Upper lobe of right lung (tissue), 1 donor: Measurements from ENCODE around the gene PBOV1. TPM values are rescaled to one million over a fixed set of nuclear protein-coding genes. Genes with fewer than 3 reads are reported as not detected.
"Not testable (repeated sequence)": the region's sequence is repeated elsewhere in the genome, so short reads cannot be mapped to it uniquely, and the experiment has no call there.

Experiments
- ATAC-seq: fragments of 200-7000 bp; cut with Tn5 transposase; one replicate; pipeline ENCODE4 v1.9.1; 2020; ENCODE audit warnings: mild to moderate bottlenecking, moderate library complexity
- DNase-seq: peaks from one replicate; pipeline ENCODE4 v3.0.0-alpha.2; 2020
- H3K27ac ChIP-seq: fragments of 200-600 bp; one replicate; pipeline ENCODE4 v1.8.0; 2022
- H3K27me3 ChIP-seq: fragments of 200-600 bp; one replicate; pipeline ENCODE4 v1.8.0; 2022; ENCODE audit warnings: mild to moderate bottlenecking
- H3K36me3 ChIP-seq: fragments of 200-600 bp; one replicate; pipeline ENCODE4 v1.8.0; 2022
- H3K4me1 ChIP-seq: fragments of 200-600 bp; one replicate; pipeline ENCODE4 v1.8.0; 2022
- H3K4me3 ChIP-seq: fragments of 200-600 bp; one replicate; pipeline ENCODE4 v1.8.0; 2022; ENCODE audit warnings: mild to moderate bottlenecking
- H3K9me3 ChIP-seq: fragments of 200-600 bp; one replicate; pipeline ENCODE4 v1.8.0; 2022
- intact Hi-C: fragments of 100-400 bp; cut with DNase I; formaldehyde crosslinking; loops from one replicate; pipeline ENCODE4 v1.11.0; 2022
- total RNA-seq: library from RNA; stranded (reverse); fragmentation: NEBNext Ultra II Directional; extraction: Animal tissue kit (Norgen Biotek cat#: 25700); gene quantifications from one replicate; pipeline ENCODE4 v1.2.1, GENCODE V29; 2021
- TF ChIP-seq, protein P1 (sequence below): fragments of 200-600 bp; IDR thresholded peaks from one replicate; pipeline ENCODE4 v1.8.0; 2022; ENCODE audit warnings: antibody characterized with exemption
- donor health status: DM: no; HTN: yes; CAD: no; lungs with severe emphysema.

The PBOV1 gene
- total RNA-seq, 1 donor from 2014 or later: not detected

DNA sequence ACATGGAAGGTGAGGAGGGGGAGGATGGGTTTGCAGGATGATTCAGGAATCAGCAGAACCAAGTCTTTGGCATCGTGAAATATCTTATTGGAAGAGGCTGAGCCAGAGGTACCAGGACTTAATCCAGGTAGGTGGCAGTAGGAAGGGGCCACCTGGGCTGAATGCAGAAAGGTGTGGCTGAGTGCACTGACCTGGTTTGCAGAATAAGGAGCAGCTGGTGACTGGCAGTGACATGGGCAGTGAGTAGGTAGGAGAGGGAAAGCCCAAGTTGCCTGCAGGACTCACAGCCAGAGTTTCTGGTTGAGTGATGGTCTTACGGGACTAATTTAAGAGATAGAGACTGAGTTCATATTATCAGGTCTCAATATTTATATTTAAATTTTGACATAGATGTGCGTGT lies 1.1 kb upstream of the PBOV1 start:
- TF ChIP-seq, protein P1, sequence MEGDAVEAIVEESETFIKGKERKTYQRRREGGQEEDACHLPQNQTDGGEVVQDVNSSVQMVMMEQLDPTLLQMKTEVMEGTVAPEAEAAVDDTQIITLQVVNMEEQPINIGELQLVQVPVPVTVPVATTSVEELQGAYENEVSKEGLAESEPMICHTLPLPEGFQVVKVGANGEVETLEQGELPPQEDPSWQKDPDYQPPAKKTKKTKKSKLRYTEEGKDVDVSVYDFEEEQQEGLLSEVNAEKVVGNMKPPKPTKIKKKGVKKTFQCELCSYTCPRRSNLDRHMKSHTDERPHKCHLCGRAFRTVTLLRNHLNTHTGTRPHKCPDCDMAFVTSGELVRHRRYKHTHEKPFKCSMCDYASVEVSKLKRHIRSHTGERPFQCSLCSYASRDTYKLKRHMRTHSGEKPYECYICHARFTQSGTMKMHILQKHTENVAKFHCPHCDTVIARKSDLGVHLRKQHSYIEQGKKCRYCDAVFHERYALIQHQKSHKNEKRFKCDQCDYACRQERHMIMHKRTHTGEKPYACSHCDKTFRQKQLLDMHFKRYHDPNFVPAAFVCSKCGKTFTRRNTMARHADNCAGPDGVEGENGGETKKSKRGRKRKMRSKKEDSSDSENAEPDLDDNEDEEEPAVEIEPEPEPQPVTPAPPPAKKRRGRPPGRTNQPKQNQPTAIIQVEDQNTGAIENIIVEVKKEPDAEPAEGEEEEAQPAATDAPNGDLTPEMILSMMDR: no peak
- H3K36me3 ChIP-seq: no peaks in the 10 kb centered on the region
- intact Hi-C loops: no loop called here
- no peaks in the 10 kb centered on the region for H3K9me3 ChIP-seq
- H3K4me3 ChIP-seq: no peak overlapping the region
- ATAC-seq (peak; percentile 41), DNase-seq (no peak)
- no peak overlapping the region for H3K27ac ChIP-seq
- no peaks in the 10 kb centered on the region for H3K4me1 ChIP-seq
- H3K27me3 ChIP-seq: no peaks in the 10 kb centered on the region

DNA sequence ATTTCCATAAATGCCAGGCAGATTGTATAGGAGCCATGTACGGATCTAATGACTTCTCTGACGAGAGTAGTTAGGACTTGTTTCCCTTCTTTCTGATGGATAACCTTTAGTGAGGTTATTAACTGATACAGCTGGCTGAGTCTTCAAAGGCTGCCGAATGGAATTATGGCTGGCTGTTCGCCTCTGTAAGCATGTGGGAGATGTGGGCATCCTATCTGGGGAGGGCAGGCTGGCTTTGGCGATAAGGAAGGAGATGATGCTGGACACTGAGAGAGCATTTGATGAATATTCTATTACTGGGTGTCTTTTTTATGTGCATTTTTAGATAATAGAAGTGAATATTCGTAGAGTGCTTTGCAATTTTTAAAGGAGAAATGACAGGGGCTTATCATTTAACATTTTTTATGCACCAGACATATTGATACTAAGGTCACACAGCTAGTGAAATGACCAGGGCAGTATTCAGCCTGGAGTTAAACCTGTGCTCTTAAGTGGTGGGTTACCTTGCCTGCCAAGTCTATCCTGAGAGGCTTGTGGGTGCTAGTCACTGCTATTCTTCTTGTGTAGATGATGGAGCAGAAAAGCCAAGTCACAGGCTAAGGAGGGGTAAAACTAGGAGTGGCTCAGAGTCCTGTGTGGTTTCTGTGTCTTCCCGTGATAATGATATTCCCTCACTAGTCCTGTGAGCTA lies 3.1 kb downstream of the PBOV1 start:
- intact Hi-C loops: no loop called here
- DNase-seq (no peak), ATAC-seq (no peak)
- Histone ChIP-seq H3K4me1 (no peaks in the 10 kb centered on the region), H3K9me3 (no peaks in the 10 kb centered on the region), H3K27me3 (no peaks in the 10 kb centered on the region), H3K36me3 (no peaks in the 10 kb centered on the region), H3K4me3 (no peak overlapping the region), H3K27ac (no peak overlapping the region)
- TF ChIP-seq, protein P1: no peak

DNA sequence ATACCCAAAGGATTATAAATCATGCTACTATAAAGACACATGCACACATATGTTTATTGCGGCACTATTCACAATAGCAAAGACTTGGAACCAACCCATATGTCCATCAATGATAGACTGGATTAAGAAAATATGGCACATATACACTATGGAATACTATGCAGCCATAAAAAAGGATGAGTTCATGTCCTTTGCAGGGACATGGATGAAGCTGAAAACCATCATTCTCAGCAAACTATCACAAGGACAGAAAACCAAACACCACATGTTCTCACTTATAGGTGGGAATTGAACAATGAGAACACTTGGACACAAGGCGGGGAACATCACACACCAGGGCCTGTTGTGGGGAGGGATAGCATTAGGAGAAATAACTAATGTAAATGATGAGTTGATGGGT lies 5.8 kb downstream of the PBOV1 start:
- H3K4me1 ChIP-seq, H3K27ac ChIP-seq, ATAC-seq, intact Hi-C loops, H3K36me3 ChIP-seq, H3K27me3 ChIP-seq, H3K4me3 ChIP-seq, DNase-seq, H3K9me3 ChIP-seq: not testable (repeated sequence)

DNA sequence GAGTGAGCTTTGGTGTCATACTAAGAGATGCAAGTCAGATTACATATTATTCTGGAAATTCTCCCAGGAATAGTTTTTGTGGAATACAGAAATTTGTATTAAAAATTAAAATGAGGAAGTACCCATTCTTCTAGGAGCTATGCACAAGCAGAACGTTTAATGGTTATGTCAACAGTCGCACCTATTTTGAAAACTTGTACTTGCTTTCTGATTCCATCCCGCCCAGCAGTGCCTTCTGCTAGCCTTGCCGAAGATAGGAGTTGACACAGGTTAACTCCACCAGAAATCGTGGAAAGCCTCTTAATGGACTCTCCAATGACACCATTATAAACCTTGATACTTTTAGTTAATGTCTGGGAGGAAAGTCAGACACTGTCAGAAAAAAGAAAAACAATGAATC lies 6.7 kb downstream of the PBOV1 start:
- Histone ChIP-seq H3K27me3 (no peaks in the 10 kb centered on the region), H3K4me1 (no peaks in the 10 kb centered on the region), H3K36me3 (no peaks in the 10 kb centered on the region), H3K9me3 (no peaks in the 10 kb centered on the region), H3K27ac (no peak overlapping the region), H3K4me3 (no peak overlapping the region)
- TF ChIP-seq, protein P1: no peak
- intact Hi-C loops: no loop called here
- DNase-seq (no peak), ATAC-seq (no peak)

DNA sequence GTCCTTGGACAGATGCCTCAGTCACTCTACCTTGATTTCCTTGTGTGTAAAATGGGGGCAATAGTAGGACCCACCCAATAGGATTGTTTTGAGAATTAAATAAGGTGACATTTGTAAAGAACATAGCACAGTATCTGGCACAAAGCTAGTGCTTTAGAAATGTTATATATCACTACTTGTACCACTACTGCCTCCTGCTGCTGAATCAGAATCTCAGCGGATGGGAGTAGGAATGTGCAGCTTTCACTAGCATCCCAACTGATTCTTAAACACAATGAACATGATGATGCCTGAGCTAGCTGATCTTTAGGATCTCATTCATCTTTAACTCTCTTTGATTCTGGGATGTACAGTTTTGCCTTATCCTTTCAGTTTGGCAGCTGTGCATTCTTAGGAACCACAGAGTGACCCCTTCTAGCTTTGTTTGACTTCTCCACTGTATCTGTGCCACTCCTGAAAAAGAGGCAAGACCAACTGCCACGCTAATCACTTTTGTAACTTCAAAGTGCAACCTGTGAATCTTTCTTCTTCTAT lies 7.2 kb downstream of the PBOV1 start:
- no peaks in the 10 kb centered on the region for H3K9me3 ChIP-seq
- H3K4me3 ChIP-seq: no peak overlapping the region
- intact Hi-C loops: no loop called here
- H3K4me1 ChIP-seq: no peaks in the 10 kb centered on the region
- H3K27ac ChIP-seq: no peak overlapping the region
- no peaks in the 10 kb centered on the region for H3K36me3 ChIP-seq
- DNase-seq (no peak), ATAC-seq (peak; percentile 44)
- TF ChIP-seq, protein P1: peak; percentile 28
- H3K27me3 ChIP-seq: no peaks in the 10 kb centered on the region

DNA sequence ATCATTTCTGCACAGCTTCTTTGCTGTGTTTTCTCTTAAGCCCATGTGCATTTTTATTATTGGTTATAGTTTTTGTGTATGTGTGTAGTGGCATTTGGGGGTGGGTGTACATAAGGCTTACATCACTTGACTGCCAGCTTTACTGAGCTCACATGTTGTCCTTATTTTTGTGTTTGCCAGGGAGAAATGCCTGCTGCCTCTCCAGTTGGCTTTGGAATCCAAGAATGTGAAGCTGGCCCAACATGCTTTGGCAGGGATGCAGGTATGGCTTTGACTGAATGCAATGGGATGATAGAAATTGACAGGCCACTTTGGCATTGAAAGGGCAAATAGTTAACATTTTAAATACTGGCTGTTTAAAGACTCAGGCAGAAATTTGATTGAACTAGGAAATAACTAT lies 11.4 kb downstream of the PBOV1 start:
- Histone ChIP-seq H3K27ac (no peak overlapping the region), H3K36me3 (no peaks in the 10 kb centered on the region), H3K4me3 (no peak overlapping the region), H3K9me3 (no peaks in the 10 kb centered on the region), H3K4me1 (no peaks in the 10 kb centered on the region), H3K27me3 (no peaks in the 10 kb centered on the region)
- ATAC-seq (no peak), DNase-seq (no peak)
- TF ChIP-seq, protein P1: no peak
- intact Hi-C loops: no loop called here
